BJ (cell line): ENCODE results near the gene NT5DC3. TPM values are rescaled to one million over a fixed set of nuclear protein-coding genes. Genes with fewer than 3 reads are reported as not detected.

Source experiments
- CTCF ChIA-PET: fragments of 350-600 bp; formaldehyde crosslinking; extraction: SDS; loops from one replicate; lab custom pipeline; 2021; ENCODE audit warnings: antibody characterized with exemption, inconsistent platforms; lab: Yijun Ruan, JAX
- POLR2A ChIA-PET: fragments of 300-600 bp; sonication (Branson Sonifier 250); formaldehyde crosslinking; extraction: SDS; loops from one replicate; lab custom pipeline; 2021; ENCODE audit warnings: antibody characterized with exemption; lab: Charles Lee
- DNase-seq: peaks from one replicate; pipeline ENCODE4 v3.0.0-alpha.2; 2011; ENCODE audit warnings: low read depth
- H3K27me3 ChIP-seq: 2 replicates; pipeline ENCODE4 v1.6.0; 2011; ENCODE audit warnings: low read length; ENCODE audit not compliant: control insufficient read depth, insufficient read depth
- H3K36me3 ChIP-seq: 2 replicates; pipeline ENCODE4 v1.5.1; 2011; ENCODE audit warnings: low read length; ENCODE audit not compliant: control insufficient read depth, insufficient read depth
- H3K4me3 ChIP-seq: 2 replicates; pipeline ENCODE4 v1.5.1; 2011; ENCODE audit warnings: low read depth, mild to moderate bottlenecking, control low read depth, low read length
- polyA plus RNA-seq: library from polyadenylated mRNA; depleted of rRNA; stranded (reverse); fragments of >200 nt; gene quantifications from 2 replicates; pipeline ENCODE4 v1.2.3, GENCODE V29; 2011
- TF ChIP-seq, protein P1 (sequence below): IDR thresholded peaks from 2 replicates; pipeline ENCODE4 v1.5.1; 2011; ENCODE audit warnings: low read depth, mild to moderate bottlenecking, control low read depth, inconsistent platforms, low read length, moderate library complexity; ENCODE audit not compliant: insufficient read depth

NT5DC3 gene
- polyA plus RNA-seq, 1 experiment: 1.2 TPM

DNA sequence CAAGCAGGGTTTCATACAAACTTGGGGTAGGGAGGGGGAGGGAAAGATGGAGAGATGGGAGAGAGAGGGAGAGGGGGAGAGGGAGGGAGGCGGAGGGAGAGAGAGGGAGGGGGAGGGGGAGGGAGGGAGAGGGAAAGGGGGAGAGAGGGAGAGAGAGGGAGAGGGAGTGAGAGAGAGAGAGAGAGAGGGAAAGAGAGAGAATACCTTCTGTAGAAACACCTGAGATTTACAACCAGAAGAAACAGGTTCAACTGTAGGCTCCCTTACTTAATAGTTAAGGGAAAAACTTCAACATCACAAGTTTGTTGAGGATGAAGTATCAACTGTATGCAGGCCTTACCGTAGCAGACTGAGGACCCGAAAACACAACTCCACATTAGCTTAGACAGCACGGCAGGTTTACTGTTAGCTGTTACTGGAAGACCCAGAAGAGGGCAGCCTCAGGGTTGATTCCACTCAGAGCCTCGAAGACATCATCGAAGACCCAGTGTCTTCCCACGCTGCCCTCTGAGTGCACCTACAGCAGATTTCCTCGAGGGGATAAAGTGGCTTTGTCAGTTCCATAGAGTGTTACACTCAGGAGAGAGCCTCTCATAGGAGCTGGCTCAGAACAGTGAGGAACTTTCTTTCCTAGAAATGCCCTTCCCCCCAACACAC is 72.4 kb downstream of the NT5DC3 start:
- no peak overlapping the region for H3K4me3 ChIP-seq
- TF ChIP-seq, protein P1, sequence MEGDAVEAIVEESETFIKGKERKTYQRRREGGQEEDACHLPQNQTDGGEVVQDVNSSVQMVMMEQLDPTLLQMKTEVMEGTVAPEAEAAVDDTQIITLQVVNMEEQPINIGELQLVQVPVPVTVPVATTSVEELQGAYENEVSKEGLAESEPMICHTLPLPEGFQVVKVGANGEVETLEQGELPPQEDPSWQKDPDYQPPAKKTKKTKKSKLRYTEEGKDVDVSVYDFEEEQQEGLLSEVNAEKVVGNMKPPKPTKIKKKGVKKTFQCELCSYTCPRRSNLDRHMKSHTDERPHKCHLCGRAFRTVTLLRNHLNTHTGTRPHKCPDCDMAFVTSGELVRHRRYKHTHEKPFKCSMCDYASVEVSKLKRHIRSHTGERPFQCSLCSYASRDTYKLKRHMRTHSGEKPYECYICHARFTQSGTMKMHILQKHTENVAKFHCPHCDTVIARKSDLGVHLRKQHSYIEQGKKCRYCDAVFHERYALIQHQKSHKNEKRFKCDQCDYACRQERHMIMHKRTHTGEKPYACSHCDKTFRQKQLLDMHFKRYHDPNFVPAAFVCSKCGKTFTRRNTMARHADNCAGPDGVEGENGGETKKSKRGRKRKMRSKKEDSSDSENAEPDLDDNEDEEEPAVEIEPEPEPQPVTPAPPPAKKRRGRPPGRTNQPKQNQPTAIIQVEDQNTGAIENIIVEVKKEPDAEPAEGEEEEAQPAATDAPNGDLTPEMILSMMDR: no peak
- POLR2A ChIA-PET: no interaction called here
- peaks cover 3% of the 10 kb centered on the region for H3K36me3 ChIP-seq
- CTCF ChIA-PET: interaction anchor here (8.3 kb wide), 1 partner anchor 101 kb away, joined by 121 read pairs; no protein-coding TSS in a partner anchor
- no peaks in the 10 kb centered on the region for H3K27me3 ChIP-seq
- DNase-seq: no peak

DNA sequence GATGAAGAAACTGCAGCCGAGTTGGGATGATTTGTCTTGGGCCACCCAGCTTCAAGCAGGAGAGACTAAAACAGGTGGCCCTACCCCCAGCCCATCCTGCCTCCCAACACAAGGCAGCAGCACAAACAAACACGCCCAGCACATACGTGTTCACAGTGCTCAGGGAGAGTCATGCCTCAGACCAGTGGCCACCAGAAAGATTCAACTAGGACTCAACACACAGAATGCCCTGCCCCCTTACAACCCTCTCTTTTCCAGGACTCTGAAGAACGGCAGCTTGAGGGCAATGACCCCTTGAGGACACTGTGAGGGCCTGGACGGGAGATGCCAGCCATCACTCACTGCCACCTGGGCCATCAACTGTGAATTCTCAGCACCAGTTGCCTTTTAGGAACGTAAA is 75.0 kb downstream of the NT5DC3 start:
- no peaks in the 10 kb centered on the region for H3K27me3 ChIP-seq
- TF ChIP-seq, protein P1: no peak
- CTCF ChIA-PET: no interaction called here
- no peak overlapping the region for H3K4me3 ChIP-seq
- POLR2A ChIA-PET: no interaction called here
- DNase-seq: no peak
- H3K36me3 ChIP-seq: peaks cover 3% of the 10 kb centered on the region

DNA sequence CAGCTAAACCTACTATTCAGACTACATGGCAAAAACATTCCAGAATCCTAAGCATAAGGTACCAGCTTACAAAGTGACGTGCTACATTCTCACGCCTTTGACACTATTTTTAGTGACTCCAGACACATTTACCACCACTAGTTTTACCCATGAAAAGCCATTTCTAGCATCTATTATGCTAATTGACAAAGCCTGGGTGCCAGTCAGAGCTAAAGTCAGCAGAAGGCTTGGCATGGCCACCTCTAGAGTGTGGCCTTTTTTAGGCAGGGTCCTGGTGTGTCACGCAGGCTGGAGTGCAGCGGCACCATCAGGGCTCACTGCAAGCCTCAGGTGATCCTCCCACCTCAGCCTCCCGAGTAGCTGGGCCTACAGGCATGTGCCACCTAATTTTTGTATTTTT is 75.7 kb downstream of the NT5DC3 start:
- H3K36me3 ChIP-seq: peaks cover 3% of the 10 kb centered on the region
- POLR2A ChIA-PET: no interaction called here

DNA sequence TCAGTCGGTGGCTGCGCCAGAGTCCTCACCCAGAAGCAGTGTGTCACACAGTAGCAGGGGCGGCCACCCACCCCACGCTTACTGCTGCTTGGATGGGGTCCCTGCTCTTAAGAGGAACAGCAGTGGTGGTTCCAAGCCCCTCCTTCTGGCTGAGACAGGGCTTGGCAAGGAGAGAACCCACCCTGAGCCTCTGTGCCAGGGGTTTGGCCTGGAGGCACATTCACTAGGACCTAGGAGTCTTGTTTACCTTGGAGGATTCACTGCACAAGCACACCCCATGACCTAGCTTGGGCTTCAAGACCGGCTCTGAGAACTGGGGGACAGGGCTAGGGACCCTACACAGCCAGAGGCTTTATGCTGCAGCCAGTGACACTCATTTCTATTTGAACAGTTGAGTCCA is 78.6 kb downstream of the NT5DC3 start:
- DNase-seq: no peak
- Histone ChIP-seq H3K27me3 (no peaks in the 10 kb centered on the region), H3K4me3 (no peak overlapping the region), H3K36me3 (peaks cover 3% of the 10 kb centered on the region)
- ChIA-PET CTCF (interaction anchor here (1.0 to 1.4 kb wide), 3 partner anchors 9 to 109 kb away, joined by 3 to 5 read pairs (median 5); no protein-coding TSS in a partner anchor), POLR2A (no interaction called here)
- TF ChIP-seq, protein P1: no peak

More for the DNA sequence above, 75.7 kb downstream of the NT5DC3 start:
- CTCF ChIA-PET: no interaction called here
- Histone ChIP-seq H3K27me3 (no peaks in the 10 kb centered on the region), H3K4me3 (no peak overlapping the region)
- TF ChIP-seq, protein P1: no peak
- DNase-seq: no peak

DNA sequence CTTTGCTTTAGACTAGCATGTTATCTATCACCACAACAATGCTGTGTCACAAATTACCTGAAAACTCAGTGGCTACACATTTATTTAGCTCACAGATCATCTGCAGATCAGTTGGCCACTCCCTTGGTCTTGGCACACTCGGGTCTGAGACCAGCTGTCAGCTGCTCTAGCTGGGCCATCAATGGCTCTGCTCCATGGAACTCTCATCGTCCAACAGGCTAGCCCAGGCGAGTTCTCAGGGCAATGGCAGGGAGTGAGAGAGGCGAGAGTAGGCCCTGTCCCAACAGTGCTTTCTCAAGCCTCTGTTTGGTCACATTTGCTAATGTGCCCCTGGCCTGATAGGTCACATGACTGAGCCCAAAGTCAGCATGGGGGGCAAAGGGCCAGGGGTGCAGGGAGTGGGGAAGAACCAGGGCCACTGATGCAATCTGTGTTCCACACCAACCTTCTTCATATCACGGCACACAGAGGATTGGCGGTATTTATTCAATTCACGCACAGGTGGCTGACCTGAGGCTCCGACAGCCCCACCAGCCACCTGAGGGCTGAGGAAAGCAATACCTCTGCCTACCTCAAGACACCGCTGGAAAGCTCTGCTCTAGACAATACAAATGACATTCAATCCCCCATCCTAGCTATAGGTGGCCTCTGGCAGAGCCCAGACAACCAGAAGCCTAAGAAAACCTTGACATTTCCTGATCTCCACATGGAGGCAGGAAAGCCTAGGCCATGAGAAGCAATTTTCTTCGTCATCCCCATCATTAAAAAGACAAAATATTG is 82.5 kb downstream of the NT5DC3 start:
- no peaks in the 10 kb centered on the region for H3K27me3 ChIP-seq
- CTCF ChIA-PET: interaction anchor here (1.2 kb wide), 1 partner anchor 112 kb away, joined by 3 read pairs; no protein-coding TSS in a partner anchor
- H3K36me3 ChIP-seq: no peaks in the 10 kb centered on the region
- H3K4me3 ChIP-seq: no peak overlapping the region
- POLR2A ChIA-PET: no interaction called here
- TF ChIP-seq, protein P1: no peak
- no peak for DNase-seq
